K562 (cell line): Measurements from ENCODE around the gene PTRHD1. TPM values are rescaled to one million over a fixed set of nuclear protein-coding genes. Genes with fewer than 3 reads are reported as not detected.

Experiments
- ATAC-seq: fragments of 200-7000 bp; cut with Tn5 transposase; 3 replicates; pipeline ENCODE4 v1.9.1; 2020; ENCODE audit warnings: moderate library complexity
- BruUV-seq: library from RNA; stranded (reverse); fragments of 400-500 nt; replicated peaks from 2 replicates; lab custom pipeline; 2021; lab: Mats Ljungman, UMichigan
- CTCF ChIA-PET: fragments of 300-600 bp; formaldehyde crosslinking; extraction: SDS; loops from one replicate; lab custom pipeline; 2021; ENCODE audit warnings: low intra/inter-chr PET ratio; lab: Yijun Ruan, JAX
- POLR2A ChIA-PET: fragments of 300-600, 350-650 bp; sonication (Branson Sonifier 250); formaldehyde crosslinking; extraction: SDS; loops from one replicate; lab custom pipeline; 2021; ENCODE audit warnings: antibody characterized with exemption, inconsistent platforms; lab: Yijun Ruan, JAX
- DNase-seq, 4 experiments: peaks; one replicate each; pipeline versions ENCODE4 v3.0.0 to v3.0.0-alpha.2; 2011 to 2018; ENCODE audit warnings: low spot score in 3 of 4, mixed read lengths in 3 of 4; ENCODE audit errors: extremely low read depth in 1 of 4
- FAIRE-seq: peaks from 2 replicates; lab custom pipeline; 2011; peaks lifted over from hg19 to GRCh38; lab: Jason Lieb, UNC
- H2AFZ ChIP-seq: 2 replicates; pipeline ENCODE4 v1.6.0; 2011; ENCODE audit warnings: low read depth, low read length, control low read depth, inconsistent platforms
- H3K27ac ChIP-seq: fragments of 200-600 bp; 3 replicates; pipeline ENCODE4 v1.8.0; 2011; ENCODE audit warnings: low read depth, mild to moderate bottlenecking, control low read depth, inconsistent platforms, low read length, moderate library complexity, mixed read lengths; ENCODE audit errors: extremely low read depth
- H3K27me3 ChIP-seq, 2 experiments: fragments of 300-600 bp in 1 of 2; 2 replicates in 1 of 2; 3 replicates in 1 of 2; pipeline versions ENCODE4 v1.6.0 to v1.8.0; 2011; ENCODE audit warnings: inconsistent platforms in 2 of 2, low read length in 2 of 2, mild to moderate bottlenecking in 1 of 2, mixed read lengths in 1 of 2, moderate library complexity in 1 of 2; ENCODE audit not compliant: control insufficient read depth in 2 of 2, insufficient read depth in 2 of 2
- H3K36me3 ChIP-seq: fragments of 300-600 bp; 3 replicates; pipeline ENCODE4 v1.8.0; 2011; ENCODE audit warnings: mild to moderate bottlenecking, low read length, inconsistent platforms; ENCODE audit not compliant: control insufficient read depth, insufficient read depth
- H3K4me1 ChIP-seq, 2 experiments: fragments of 200-600 bp in 1 of 2; replicated peaks in 1 of 2; 2 replicates in 1 of 2; 3 replicates in 1 of 2; pipeline versions ENCODE4 v1.5.1 to v1.8.0; 2011; ENCODE audit warnings: inconsistent platforms in 2 of 2, low read length in 2 of 2, mild to moderate bottlenecking in 1 of 2, mixed read lengths in 1 of 2, moderate library complexity in 1 of 2; ENCODE audit not compliant: control insufficient read depth in 2 of 2, insufficient read depth in 2 of 2
- H3K4me2 ChIP-seq: 2 replicates; pipeline ENCODE4 v1.6.1; 2011; ENCODE audit warnings: low read length, control low read depth, inconsistent platforms, mixed read lengths; ENCODE audit not compliant: insufficient read depth
- H3K4me3 ChIP-seq: fragments of 200-600 bp; sonication (generic), shearing (Covaris generic); 2 replicates; pipeline ENCODE4 v1.5.1; 2016; ENCODE audit warnings: control low read depth, inconsistent platforms
- H3K79me2 ChIP-seq: fragments of 200-600 bp; 3 replicates; pipeline ENCODE4 v1.8.0; 2011; ENCODE audit warnings: low read length, inconsistent platforms; ENCODE audit not compliant: control insufficient read depth, insufficient read depth
- H3K9ac ChIP-seq, 2 experiments: 2 replicates each; pipeline versions ENCODE4 v1.6.0 to v1.6.1; 2011; ENCODE audit warnings: low read depth in 2 of 2, low read length in 2 of 2, control low read depth in 1 of 2, inconsistent platforms in 1 of 2, mild to moderate bottlenecking in 1 of 2, mixed read lengths in 1 of 2; ENCODE audit not compliant: insufficient read depth in 1 of 2
- H3K9me1 ChIP-seq: one replicate; pipeline ENCODE4 v1.6.0; 2011; ENCODE audit warnings: inconsistent platforms, mild to moderate bottlenecking, low read length, moderate library complexity; ENCODE audit not compliant: control insufficient read depth, insufficient read depth
- H3K9me3 ChIP-seq: replicated peaks from 2 replicates; pipeline ENCODE4 v1.5.1; 2011; ENCODE audit warnings: low read depth, low read length, inconsistent platforms; ENCODE audit not compliant: control insufficient read depth, insufficient read depth
- H4K20me1 ChIP-seq: replicated peaks from 2 replicates; pipeline ENCODE4 v1.6.1; 2011; ENCODE audit warnings: low read length, inconsistent platforms, mixed read lengths; ENCODE audit not compliant: control insufficient read depth, insufficient read depth
- BMI1 ChIP-seq: fragments of 150-350 bp; IDR thresholded peaks from 2 replicates; pipeline ENCODE4 v1.6.1; 2014; ENCODE audit warnings: low read length
- E2F1 ChIP-seq: sonication (generic); formaldehyde crosslinking; IDR thresholded peaks from 2 replicates; pipeline ENCODE4 v1.8.1; 2023; ENCODE audit warnings: mild to moderate bottlenecking, missing genetic modification reagents, moderate library complexity
- POLR2A ChIP-seq: fragments of 450-650 bp; conservative IDR thresholded peaks from 2 replicates; pipeline ENCODE4 v1.6.1; 2016
- POLR2AphosphoS5 ChIP-seq: IDR thresholded peaks from 2 replicates; pipeline ENCODE4 v1.6.1; 2011; ENCODE audit warnings: mild to moderate bottlenecking, low read depth, low read length, moderate library complexity; ENCODE audit not compliant: control insufficient read depth, insufficient read depth
- PTTG1 ChIP-seq: fragments of 450-650 bp; IDR thresholded peaks from 2 replicates; pipeline ENCODE4 v1.6.1; 2016; ENCODE audit warnings: low read depth, mild to moderate bottlenecking, missing genetic modification characterization, missing compliant biosample characterization
- ZNF124 ChIP-seq: sonication (generic); formaldehyde crosslinking; IDR thresholded peaks from 2 replicates; pipeline ENCODE4 v1.8.1; 2022; ENCODE audit warnings: missing genetic modification reagents
- WGBS: fragments of 100-300 bp; shearing (Covaris generic); methylation state at CpG from one replicate; pipeline ENCODE4 v1.1.6; 2016; ENCODE audit warnings: low coverage, mixed read lengths; ENCODE audit not compliant: insufficient coverage; ENCODE audit errors: missing lambda C conversion rate; 5-methylcytosine and 5-hydroxymethylcytosine counted together
- in situ Hi-C: fragments of 300-500 bp; cut with MboI; formaldehyde crosslinking; loops from 4 replicates; pipeline ENCODE4 v1.15.0; 2018; ENCODE audit warnings: inconsistent platforms, mixed read lengths
- intact Hi-C: fragments of 100-400 bp; cut with micrococcal nuclease; formaldehyde crosslinking; loops from 2 replicates; pipeline ENCODE4 v1.14.2; 2022
- polyA plus RNA-seq, 8 experiments: library from polyadenylated mRNA; depleted of rRNA in 4 of 8; stranded (reverse) in 5 of 8; unstranded in 3 of 8; fragments of >200 nt; fragmentation: Nextera tagmentation in 2 of 8; fragmentation: Illumina TruSeq in 1 of 8; extraction: Ambion mirVana in 2 of 8; extraction: Trizol in 1 of 8; gene quantifications; 2 replicates each; pipeline versions ENCODE4 v1.2.1 to v1.2.3, GENCODE V29; 2011 to 2014; ENCODE audit warnings: inconsistent platforms in 1 of 8, missing spikeins in 1 of 8
- total RNA-seq, 7 experiments: library from RNA; depleted of rRNA in 6 of 7; stranded (reverse); fragments of >200 nt in 6 of 7; fragmentation: Illumina TruSeq in 2 of 7; extraction: Trizol in 2 of 7; gene quantifications; 2 replicates each; pipeline versions ENCODE4 v1.2.1 to v1.2.3, GENCODE V29; 2011 to 2021; ENCODE audit warnings: low replicate concordance in 1 of 7

PTRHD1 gene
- total and polyA plus RNA-seq, 9 of the 15 experiments (the other 6 are each of a cell fraction or from before 2014, with no cell fraction given), result 15.8 to 83.2 (median 46.6) TPM

- TF ChIP-seq BMI1 (no peak), E2F1 (CRISPR knock-in tag) (no peak), POLR2AphosphoS5 (0 out of 2 replicates have a peak, but pooled peaks have one; percentile 27), ZNF124 (CRISPR knock-in tag) (no peak), PTTG1 (tag) (no peak), POLR2A (0 out of 2 replicates have a peak, but pooled peaks have one; percentile 2)
- TF ChIP-seq, all 486 proteins: peak for 2
- Histone ChIP-seq H3K9me1 (no peaks in the 10 kb centered on the region), H3K36me3 (peaks cover 96% of the 10 kb centered on the region), H4K20me1 (0 out of 2 replicates have a peak, but pooled peaks cover 2% of the 10 kb centered on the region), H3K27ac (no peak overlapping the region), H3K4me3 (no peak overlapping the region), H3K9me3 (no peaks in the 10 kb centered on the region), H3K4me2 (no peak overlapping the region), H3K9ac (no peak overlapping the region), H3K79me2 (no peaks in the 10 kb centered on the region; the same call in 1 of the 3 replicates), H2AFZ (no peak overlapping the region), H3K4me1 (peaks cover 5 to 14% of the 10 kb centered on the region in 2 experiments; a peak in 4 of 5 replicates), H3K27me3 (no peaks in the 10 kb centered on the region)
- intact Hi-C loops (no loop called here), in situ Hi-C loops (no loop called here)
- no peak for ATAC-seq
- no TSS peak for BruUV-seq
- DNase-seq, result no peak
- POLR2A ChIA-PET, result interaction anchor here (0.7 to 1.8 kb wide), 7 partner anchors 9 to 516 kb away, joined by 3 to 6 read pairs (median 3); no protein-coding TSS in a partner anchor
- FAIRE-seq, result no peak
- WGBS, result 88% methylated on average over 7 of the region's 7 CpGs
- CTCF ChIA-PET, result no interaction called here
Measured at GRCh38 chr2:24822049-24822706, 29.0 kb upstream of the PTRHD1 start.
